ENCODE results near the gene SNED1. TPM values are rescaled to one million over a fixed set of nuclear protein-coding genes. Genes with fewer than 3 reads are reported as not detected.

SNED1 gene
- total and polyA plus RNA-seq, 9 of the 15 experiments (the other 6 are each of a cell fraction or from before 2014, with no cell fraction given): 0.03 to 0.07 (median 0.05) TPM; not detected in 5

DNA sequence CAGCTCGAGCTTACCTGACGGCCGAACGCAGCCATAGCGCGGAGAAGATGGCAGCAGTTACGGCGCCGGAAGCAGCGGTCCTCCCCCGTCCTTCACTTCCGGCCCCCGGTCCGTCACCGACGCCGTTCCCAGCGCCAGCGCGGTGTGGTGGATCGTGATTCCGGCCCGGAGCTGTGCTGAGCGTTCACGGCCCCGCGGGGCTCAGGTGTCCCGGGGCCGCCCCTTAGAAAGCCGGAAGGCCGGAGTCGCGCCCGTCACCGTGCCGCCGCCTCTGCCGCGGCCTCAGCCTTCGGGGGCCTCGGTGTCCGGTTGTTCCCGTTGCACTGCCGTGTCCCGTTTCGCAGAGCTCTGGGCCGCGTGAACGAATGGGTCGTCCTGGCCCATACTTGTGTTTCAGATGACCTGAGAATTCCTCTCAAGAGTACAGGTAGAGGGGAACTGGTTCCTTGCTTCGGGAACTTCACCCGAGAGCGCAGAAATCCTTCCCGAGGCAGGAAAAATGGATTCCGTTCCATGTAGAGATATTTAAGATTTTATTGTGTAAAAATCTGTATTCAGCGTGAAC is 103.9 kb downstream of the SNED1 start, which contains the start of gene MTERF4 (continued):
- TF ChIP-seq, protein P1, sequence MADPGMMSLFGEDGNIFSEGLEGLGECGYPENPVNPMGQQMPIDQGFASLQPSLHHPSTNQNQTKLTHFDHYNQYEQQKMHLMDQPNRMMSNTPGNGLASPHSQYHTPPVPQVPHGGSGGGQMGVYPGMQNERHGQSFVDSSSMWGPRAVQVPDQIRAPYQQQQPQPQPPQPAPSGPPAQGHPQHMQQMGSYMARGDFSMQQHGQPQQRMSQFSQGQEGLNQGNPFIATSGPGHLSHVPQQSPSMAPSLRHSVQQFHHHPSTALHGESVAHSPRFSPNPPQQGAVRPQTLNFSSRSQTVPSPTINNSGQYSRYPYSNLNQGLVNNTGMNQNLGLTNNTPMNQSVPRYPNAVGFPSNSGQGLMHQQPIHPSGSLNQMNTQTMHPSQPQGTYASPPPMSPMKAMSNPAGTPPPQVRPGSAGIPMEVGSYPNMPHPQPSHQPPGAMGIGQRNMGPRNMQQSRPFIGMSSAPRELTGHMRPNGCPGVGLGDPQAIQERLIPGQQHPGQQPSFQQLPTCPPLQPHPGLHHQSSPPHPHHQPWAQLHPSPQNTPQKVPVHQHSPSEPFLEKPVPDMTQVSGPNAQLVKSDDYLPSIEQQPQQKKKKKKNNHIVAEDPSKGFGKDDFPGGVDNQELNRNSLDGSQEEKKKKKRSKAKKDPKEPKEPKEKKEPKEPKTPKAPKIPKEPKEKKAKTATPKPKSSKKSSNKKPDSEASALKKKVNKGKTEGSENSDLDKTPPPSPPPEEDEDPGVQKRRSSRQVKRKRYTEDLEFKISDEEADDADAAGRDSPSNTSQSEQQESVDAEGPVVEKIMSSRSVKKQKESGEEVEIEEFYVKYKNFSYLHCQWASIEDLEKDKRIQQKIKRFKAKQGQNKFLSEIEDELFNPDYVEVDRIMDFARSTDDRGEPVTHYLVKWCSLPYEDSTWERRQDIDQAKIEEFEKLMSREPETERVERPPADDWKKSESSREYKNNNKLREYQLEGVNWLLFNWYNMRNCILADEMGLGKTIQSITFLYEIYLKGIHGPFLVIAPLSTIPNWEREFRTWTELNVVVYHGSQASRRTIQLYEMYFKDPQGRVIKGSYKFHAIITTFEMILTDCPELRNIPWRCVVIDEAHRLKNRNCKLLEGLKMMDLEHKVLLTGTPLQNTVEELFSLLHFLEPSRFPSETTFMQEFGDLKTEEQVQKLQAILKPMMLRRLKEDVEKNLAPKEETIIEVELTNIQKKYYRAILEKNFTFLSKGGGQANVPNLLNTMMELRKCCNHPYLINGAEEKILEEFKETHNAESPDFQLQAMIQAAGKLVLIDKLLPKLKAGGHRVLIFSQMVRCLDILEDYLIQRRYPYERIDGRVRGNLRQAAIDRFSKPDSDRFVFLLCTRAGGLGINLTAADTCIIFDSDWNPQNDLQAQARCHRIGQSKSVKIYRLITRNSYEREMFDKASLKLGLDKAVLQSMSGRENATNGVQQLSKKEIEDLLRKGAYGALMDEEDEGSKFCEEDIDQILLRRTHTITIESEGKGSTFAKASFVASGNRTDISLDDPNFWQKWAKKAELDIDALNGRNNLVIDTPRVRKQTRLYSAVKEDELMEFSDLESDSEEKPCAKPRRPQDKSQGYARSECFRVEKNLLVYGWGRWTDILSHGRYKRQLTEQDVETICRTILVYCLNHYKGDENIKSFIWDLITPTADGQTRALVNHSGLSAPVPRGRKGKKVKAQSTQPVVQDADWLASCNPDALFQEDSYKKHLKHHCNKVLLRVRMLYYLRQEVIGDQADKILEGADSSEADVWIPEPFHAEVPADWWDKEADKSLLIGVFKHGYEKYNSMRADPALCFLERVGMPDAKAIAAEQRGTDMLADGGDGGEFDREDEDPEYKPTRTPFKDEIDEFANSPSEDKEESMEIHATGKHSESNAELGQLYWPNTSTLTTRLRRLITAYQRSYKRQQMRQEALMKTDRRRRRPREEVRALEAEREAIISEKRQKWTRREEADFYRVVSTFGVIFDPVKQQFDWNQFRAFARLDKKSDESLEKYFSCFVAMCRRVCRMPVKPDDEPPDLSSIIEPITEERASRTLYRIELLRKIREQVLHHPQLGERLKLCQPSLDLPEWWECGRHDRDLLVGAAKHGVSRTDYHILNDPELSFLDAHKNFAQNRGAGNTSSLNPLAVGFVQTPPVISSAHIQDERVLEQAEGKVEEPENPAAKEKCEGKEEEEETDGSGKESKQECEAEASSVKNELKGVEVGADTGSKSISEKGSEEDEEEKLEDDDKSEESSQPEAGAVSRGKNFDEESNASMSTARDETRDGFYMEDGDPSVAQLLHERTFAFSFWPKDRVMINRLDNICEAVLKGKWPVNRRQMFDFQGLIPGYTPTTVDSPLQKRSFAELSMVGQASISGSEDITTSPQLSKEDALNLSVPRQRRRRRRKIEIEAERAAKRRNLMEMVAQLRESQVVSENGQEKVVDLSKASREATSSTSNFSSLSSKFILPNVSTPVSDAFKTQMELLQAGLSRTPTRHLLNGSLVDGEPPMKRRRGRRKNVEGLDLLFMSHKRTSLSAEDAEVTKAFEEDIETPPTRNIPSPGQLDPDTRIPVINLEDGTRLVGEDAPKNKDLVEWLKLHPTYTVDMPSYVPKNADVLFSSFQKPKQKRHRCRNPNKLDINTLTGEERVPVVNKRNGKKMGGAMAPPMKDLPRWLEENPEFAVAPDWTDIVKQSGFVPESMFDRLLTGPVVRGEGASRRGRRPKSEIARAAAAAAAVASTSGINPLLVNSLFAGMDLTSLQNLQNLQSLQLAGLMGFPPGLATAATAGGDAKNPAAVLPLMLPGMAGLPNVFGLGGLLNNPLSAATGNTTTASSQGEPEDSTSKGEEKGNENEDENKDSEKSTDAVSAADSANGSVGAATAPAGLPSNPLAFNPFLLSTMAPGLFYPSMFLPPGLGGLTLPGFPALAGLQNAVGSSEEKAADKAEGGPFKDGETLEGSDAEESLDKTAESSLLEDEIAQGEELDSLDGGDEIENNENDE (IDR thresholded peaks at IDR 0.05; ENCODE audit: low read depth, low read length): no peak
- TF ChIP-seq LARP7 (IDR thresholded peaks at IDR 0.05) (no peak), NR2C2 (CRISPR knock-in tag; IDR thresholded peaks at IDR 0.05) (peak; percentile 65; the same call in 1 of the 2 replicates), NR2C2 (tag; IDR thresholded peaks at IDR 0.05) (peak; percentile 47; the same call in 1 of the 2 replicates), L3MBTL2 (IDR thresholded peaks at IDR 0.05) (peak; percentile 50), TOE1 (IDR thresholded peaks at IDR 0.05; ENCODE audit: borderline replicate concordance) (peak; percentile 69; the same call in 1 of the 2 replicates), TOE1 (CRISPR knock-in tag; IDR thresholded peaks at IDR 0.05; ENCODE audit: borderline replicate concordance, low read depth) (no peak), POLR3G (IDR thresholded peaks at IDR 0.05; ENCODE audit: extremely low read depth, insufficient read length, insufficient replicate concordance) (no peak)
- TF ChIP-seq, protein P2, sequence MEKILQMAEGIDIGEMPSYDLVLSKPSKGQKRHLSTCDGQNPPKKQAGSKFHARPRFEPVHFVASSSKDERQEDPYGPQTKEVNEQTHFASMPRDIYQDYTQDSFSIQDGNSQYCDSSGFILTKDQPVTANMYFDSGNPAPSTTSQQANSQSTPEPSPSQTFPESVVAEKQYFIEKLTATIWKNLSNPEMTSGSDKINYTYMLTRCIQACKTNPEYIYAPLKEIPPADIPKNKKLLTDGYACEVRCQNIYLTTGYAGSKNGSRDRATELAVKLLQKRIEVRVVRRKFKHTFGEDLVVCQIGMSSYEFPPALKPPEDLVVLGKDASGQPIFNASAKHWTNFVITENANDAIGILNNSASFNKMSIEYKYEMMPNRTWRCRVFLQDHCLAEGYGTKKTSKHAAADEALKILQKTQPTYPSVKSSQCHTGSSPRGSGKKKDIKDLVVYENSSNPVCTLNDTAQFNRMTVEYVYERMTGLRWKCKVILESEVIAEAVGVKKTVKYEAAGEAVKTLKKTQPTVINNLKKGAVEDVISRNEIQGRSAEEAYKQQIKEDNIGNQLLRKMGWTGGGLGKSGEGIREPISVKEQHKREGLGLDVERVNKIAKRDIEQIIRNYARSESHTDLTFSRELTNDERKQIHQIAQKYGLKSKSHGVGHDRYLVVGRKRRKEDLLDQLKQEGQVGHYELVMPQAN (IDR thresholded peaks at IDR 0.05; ENCODE audit: borderline replicate concordance): no peak; the same call in 1 of the 2 replicates
- TF ChIP-seq, protein P3, sequence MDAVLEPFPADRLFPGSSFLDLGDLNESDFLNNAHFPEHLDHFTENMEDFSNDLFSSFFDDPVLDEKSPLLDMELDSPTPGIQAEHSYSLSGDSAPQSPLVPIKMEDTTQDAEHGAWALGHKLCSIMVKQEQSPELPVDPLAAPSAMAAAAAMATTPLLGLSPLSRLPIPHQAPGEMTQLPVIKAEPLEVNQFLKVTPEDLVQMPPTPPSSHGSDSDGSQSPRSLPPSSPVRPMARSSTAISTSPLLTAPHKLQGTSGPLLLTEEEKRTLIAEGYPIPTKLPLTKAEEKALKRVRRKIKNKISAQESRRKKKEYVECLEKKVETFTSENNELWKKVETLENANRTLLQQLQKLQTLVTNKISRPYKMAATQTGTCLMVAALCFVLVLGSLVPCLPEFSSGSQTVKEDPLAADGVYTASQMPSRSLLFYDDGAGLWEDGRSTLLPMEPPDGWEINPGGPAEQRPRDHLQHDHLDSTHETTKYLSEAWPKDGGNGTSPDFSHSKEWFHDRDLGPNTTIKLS (IDR thresholded peaks at IDR 0.05; ENCODE audit: borderline replicate concordance, low read depth): 0 out of 2 replicates have a peak, but pooled peaks have one; percentile 33
